OCI-LY7 (cell line): ENCODE data around the gene FHL1. TPM values are rescaled to one million over a fixed set of nuclear protein-coding genes. Genes with fewer than 3 reads are reported as not detected.

Source experiments
- BruUV-seq: library from RNA; stranded (reverse); fragments of 400-500 nt; replicated peaks from 2 replicates; lab custom pipeline; 2021; lab: Mats Ljungman, UMichigan
- CTCF ChIA-PET: fragments of 300-600 bp; sonication (Branson Sonifier 250); formaldehyde crosslinking; loops from one replicate; lab custom pipeline; 2022; ENCODE audit warnings: antibody characterized with exemption; ENCODE audit not compliant: unreplicated experiment; lab: Charles Lee
- POLR2A ChIA-PET: fragments of 300-600 bp; sonication (Branson Sonifier 250); formaldehyde crosslinking; loops from one replicate; lab custom pipeline; 2022; ENCODE audit warnings: antibody characterized with exemption; lab: Charles Lee
- DNase-seq: peaks from one replicate; pipeline ENCODE4 v3.0.0-alpha.2; 2015; ENCODE audit warnings: low spot score
- H2AFZ ChIP-seq: fragments of 200-600 bp; sonication (generic), shearing (Covaris generic); 2 replicates; pipeline ENCODE4 v1.6.1; 2014; ENCODE audit warnings: mild to moderate bottlenecking, antibody characterized with exemption, low read length, moderate library complexity
- H3K27ac ChIP-seq: fragments of 200-600 bp; sonication (generic); 2 replicates; pipeline ENCODE4 v1.5.1; 2014; ENCODE audit warnings: mixed run types, low read depth, mild to moderate bottlenecking, moderate library complexity, low read length, inconsistent platforms; ENCODE audit not compliant: poor library complexity, severe bottlenecking
- H3K36me3 ChIP-seq: fragments of 200-600 bp; sonication (generic); 2 replicates; pipeline ENCODE4 v1.6.1; 2014; ENCODE audit warnings: mild to moderate bottlenecking, antibody characterized with exemption, low read length, moderate library complexity, mixed read lengths; ENCODE audit not compliant: insufficient read depth
- H3K4me1 ChIP-seq: fragments of 200-600 bp; sonication (generic); 2 replicates; pipeline ENCODE4 v1.5.1; 2014; ENCODE audit warnings: mild to moderate bottlenecking, low read length; ENCODE audit not compliant: insufficient read depth, poor library complexity, severe bottlenecking
- H3K4me2 ChIP-seq: fragments of 200-600 bp; sonication (generic); 2 replicates; pipeline ENCODE4 v1.6.1; 2014; ENCODE audit warnings: mild to moderate bottlenecking, low read length
- H3K4me3 ChIP-seq: fragments of 200-600 bp; sonication (generic); 2 replicates; pipeline ENCODE4 v1.5.1; 2014; ENCODE audit warnings: mild to moderate bottlenecking, low read depth, low read length; ENCODE audit not compliant: poor library complexity, severe bottlenecking
- H3K79me2 ChIP-seq: fragments of 200-600 bp; sonication (generic); 2 replicates; pipeline ENCODE4 v1.6.1; 2016; ENCODE audit warnings: low read depth, mild to moderate bottlenecking, low read length, moderate library complexity, mixed read lengths; ENCODE audit not compliant: insufficient read depth
- H3K9me2 ChIP-seq: fragments of 200-600 bp; sonication (generic); 2 replicates; pipeline ENCODE4 v1.6.1; 2016; ENCODE audit warnings: mild to moderate bottlenecking, low read length, mixed read lengths; ENCODE audit not compliant: insufficient read depth
- H3K9me3 ChIP-seq: fragments of 200-600 bp; sonication (generic); 2 replicates; pipeline ENCODE4 v1.6.1; 2014; ENCODE audit warnings: mild to moderate bottlenecking, mixed run types, low read length, mixed read lengths
- H4K20me1 ChIP-seq: fragments of 200-600 bp; sonication (generic); 2 replicates; pipeline ENCODE4 v1.6.1; 2014; ENCODE audit warnings: mild to moderate bottlenecking, antibody characterized with exemption, low read length, moderate library complexity, mixed read lengths; ENCODE audit not compliant: insufficient read depth
- EZH2phosphoT487 ChIP-seq: fragments of 200-600 bp; sonication (generic); IDR thresholded peaks from 2 replicates; pipeline ENCODE4 v1.6.1; 2018; ENCODE audit warnings: low read depth, borderline replicate concordance, mild to moderate bottlenecking, mixed run types, antibody characterized with exemption, low read length, moderate library complexity, mixed read lengths
- intact Hi-C: fragments of 100-400 bp; cut with micrococcal nuclease; formaldehyde crosslinking; loops from one replicate; pipeline ENCODE4 v1.10.0; 2022; ENCODE audit not compliant: unreplicated experiment
- total RNA-seq, 2 experiments: library from RNA; depleted of rRNA in 1 of 2; stranded (reverse); fragments of >200 nt in 1 of 2; shearing (Covaris generic) in 1 of 2; gene quantifications; 2 replicates each; pipeline ENCODE4 v1.2.3, GENCODE V29; 2014 to 2022
- TF ChIP-seq, protein P1 (sequence below): fragments of 200-600 bp; sonication (generic); conservative IDR thresholded peaks from 2 replicates; pipeline ENCODE4 v1.5.1; 2014; ENCODE audit warnings: mild to moderate bottlenecking, antibody characterized with exemption, low read length, moderate library complexity, mixed read lengths

Gene FHL1
- total RNA-seq, 2 experiments from 2014 or later = 1.4 TPM; not detected in 1

DNA sequence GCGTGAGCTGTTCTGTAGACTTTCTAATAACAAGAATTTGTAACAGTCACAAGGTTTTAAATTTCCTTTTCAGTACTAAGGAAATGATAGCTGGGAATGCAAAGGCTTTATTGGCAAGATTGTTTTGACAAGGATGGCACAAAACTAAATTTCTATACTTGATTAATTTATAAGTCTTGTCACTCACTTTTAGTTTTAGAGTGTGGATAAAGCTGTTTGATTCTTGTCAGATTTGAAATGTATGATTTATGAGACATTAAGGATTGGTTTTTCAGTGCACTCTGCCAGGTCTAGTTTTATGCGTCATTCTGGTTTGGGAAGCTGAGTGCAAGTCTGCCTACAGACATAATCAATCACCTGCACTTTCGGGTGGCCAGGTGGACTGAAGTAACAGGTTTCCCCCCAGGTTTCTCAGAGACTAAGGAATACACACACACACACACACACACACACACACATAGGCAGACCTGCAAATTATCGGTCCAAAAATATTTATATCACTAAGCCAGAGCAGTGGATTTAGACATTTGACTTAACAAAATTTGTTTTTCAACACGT is 9.3 kb downstream of the FHL1 start:
- CTCF ChIA-PET = no interaction called here
- no peaks in the 10 kb centered on the region for H3K36me3 ChIP-seq
- peak overlapping the region; percentile 38 for H3K4me2 ChIP-seq
- H3K27ac ChIP-seq = no peak overlapping the region
- no peak overlapping the region for H3K4me3 ChIP-seq
- H3K79me2 ChIP-seq = no peaks in the 10 kb centered on the region
- no peaks in the 10 kb centered on the region for H4K20me1 ChIP-seq
- peaks cover 15% of the 10 kb centered on the region for H3K4me1 ChIP-seq
- TF ChIP-seq EZH2phosphoT487 = no peak
- TF ChIP-seq, protein P1, sequence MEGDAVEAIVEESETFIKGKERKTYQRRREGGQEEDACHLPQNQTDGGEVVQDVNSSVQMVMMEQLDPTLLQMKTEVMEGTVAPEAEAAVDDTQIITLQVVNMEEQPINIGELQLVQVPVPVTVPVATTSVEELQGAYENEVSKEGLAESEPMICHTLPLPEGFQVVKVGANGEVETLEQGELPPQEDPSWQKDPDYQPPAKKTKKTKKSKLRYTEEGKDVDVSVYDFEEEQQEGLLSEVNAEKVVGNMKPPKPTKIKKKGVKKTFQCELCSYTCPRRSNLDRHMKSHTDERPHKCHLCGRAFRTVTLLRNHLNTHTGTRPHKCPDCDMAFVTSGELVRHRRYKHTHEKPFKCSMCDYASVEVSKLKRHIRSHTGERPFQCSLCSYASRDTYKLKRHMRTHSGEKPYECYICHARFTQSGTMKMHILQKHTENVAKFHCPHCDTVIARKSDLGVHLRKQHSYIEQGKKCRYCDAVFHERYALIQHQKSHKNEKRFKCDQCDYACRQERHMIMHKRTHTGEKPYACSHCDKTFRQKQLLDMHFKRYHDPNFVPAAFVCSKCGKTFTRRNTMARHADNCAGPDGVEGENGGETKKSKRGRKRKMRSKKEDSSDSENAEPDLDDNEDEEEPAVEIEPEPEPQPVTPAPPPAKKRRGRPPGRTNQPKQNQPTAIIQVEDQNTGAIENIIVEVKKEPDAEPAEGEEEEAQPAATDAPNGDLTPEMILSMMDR = no peak
- no peak for DNase-seq
- POLR2A ChIA-PET = interaction anchor here (0.5 to 1.2 kb wide), 2 partner anchors 94 to 173 kb away, joined by 3 read pairs; no protein-coding TSS in a partner anchor
- BruUV-seq = no TSS peak
- no peaks in the 10 kb centered on the region for H3K9me2 ChIP-seq
- peak overlapping the region; percentile 60; the same call in 1 of the 2 replicates for H2AFZ ChIP-seq
- intact Hi-C loops = loop anchor here (5.0 kb wide), 1 partner anchor 341 kb away; the partner anchor contains the start of gene HTATSF1
- no peaks in the 10 kb centered on the region for H3K9me3 ChIP-seq

DNA sequence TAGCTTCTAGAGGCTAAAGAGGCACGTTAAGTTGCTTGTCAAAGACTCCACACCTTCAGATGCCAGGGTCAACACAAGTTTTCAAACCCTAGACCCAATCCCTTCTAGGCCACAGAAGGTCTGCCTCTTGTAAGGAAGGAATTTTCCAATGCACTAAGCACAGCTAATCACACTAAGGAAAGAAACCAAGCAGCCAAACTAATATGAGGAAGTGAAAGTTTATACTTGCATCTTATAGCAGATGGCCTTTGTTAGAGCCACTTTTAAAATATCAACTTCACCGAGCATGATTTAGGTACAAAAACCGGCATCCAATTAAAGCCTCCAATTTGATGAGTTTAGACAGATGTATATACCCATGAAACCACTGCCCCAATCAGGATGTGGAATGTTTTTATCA is 9.9 kb downstream of the FHL1 start:
- no peaks in the 10 kb centered on the region for H3K9me2 ChIP-seq
- no TSS peak for BruUV-seq
- H4K20me1 ChIP-seq = no peaks in the 10 kb centered on the region
- peak overlapping the region; percentile 1 for H3K27ac ChIP-seq
- peak; percentile 55 for DNase-seq
- peak overlapping the region; percentile 38 for H3K4me2 ChIP-seq
- H3K4me1 ChIP-seq = peaks cover 15% of the 10 kb centered on the region
- POLR2A ChIA-PET = interaction anchor here (0.5 kb wide), 1 partner anchor 94 kb away, joined by 3 read pairs; no protein-coding TSS in a partner anchor
- TF ChIP-seq, protein P1 = no peak
- TF ChIP-seq EZH2phosphoT487 = no peak
- no peaks in the 10 kb centered on the region for H3K79me2 ChIP-seq
- peak overlapping the region; percentile 60; the same call in 1 of the 2 replicates for H2AFZ ChIP-seq
- CTCF ChIA-PET = no interaction called here
- H3K9me3 ChIP-seq = no peaks in the 10 kb centered on the region
- no peaks in the 10 kb centered on the region for H3K36me3 ChIP-seq
- H3K4me3 ChIP-seq = no peak overlapping the region
- intact Hi-C loops = loop anchor here (5.0 kb wide), 1 partner anchor 340 kb away; the partner anchor contains the start of gene HTATSF1

DNA sequence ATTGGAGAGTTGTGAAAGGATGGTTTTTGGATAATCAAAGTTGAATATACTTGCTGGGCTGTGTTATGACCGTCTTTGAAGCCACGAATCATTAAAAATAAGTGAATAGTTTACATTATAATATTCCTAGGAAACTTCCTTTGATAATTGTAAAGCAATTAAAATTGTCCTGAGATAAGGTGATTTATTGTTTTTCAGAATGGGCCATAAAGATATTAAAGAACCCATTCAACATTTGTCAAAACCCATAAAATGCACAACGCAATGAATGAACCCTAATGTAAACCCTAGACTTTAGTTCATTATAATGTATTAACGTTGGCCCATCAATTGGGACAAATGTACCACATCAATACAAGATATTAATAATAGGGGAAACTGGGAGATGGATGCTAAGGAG is 11.4 kb downstream of the FHL1 start:
- H3K9me3 ChIP-seq = no peaks in the 10 kb centered on the region
- TF ChIP-seq, protein P1 = no peak
- TF ChIP-seq EZH2phosphoT487 = no peak
- H3K27ac ChIP-seq = no peak overlapping the region
- no peak overlapping the region for H3K4me2 ChIP-seq
- no TSS peak for BruUV-seq
- no peak overlapping the region; the same call in 1 of the 2 replicates for H2AFZ ChIP-seq
- no peaks in the 10 kb centered on the region for H3K9me2 ChIP-seq
- H3K4me1 ChIP-seq = peaks cover 15% of the 10 kb centered on the region
- intact Hi-C loops = loop anchor here (5.0 kb wide), 1 partner anchor 339 kb away; the partner anchor contains the start of gene HTATSF1
- DNase-seq = no peak
- no peaks in the 10 kb centered on the region for H3K36me3 ChIP-seq
- ChIA-PET CTCF (no interaction called here), POLR2A (no interaction called here)
- H3K79me2 ChIP-seq = no peaks in the 10 kb centered on the region
- no peak overlapping the region for H3K4me3 ChIP-seq
- H4K20me1 ChIP-seq = no peaks in the 10 kb centered on the region
